Gastrocnemius medialis (tissue), 4 donors: ENCODE results near the gene TECPR2.

Source experiments
- POLR2A ChIP-seq, 2 donors: fragments of 450-650 bp; IDR thresholded peaks; one replicate each; pipeline ENCODE4 v1.6.1; 2017; ENCODE audit warnings: antibody characterized with exemption in 2 of 2, mild to moderate bottlenecking in 2 of 2, moderate library complexity in 2 of 2
- TF ChIP-seq, protein P1 (sequence below), 5 experiments: fragments of 450-650 bp in 3 of 5; fragments of 200-600 bp in 2 of 5; sonication (generic) in 2 of 5; IDR thresholded peaks in 4 of 5; conservative IDR thresholded peaks in 1 of 5; 1 replicate in 4 of 5; 2 replicates in 1 of 5; pipeline ENCODE4 v1.5.1; 2016 to 2019; ENCODE audit warnings: antibody characterized with exemption in 5 of 5, mild to moderate bottlenecking in 3 of 5, moderate library complexity in 3 of 5

GRCh38 chr14:102545461-102546265 lies 182.9 kb downstream of the TECPR2 start:
- TF ChIP-seq, protein P1, sequence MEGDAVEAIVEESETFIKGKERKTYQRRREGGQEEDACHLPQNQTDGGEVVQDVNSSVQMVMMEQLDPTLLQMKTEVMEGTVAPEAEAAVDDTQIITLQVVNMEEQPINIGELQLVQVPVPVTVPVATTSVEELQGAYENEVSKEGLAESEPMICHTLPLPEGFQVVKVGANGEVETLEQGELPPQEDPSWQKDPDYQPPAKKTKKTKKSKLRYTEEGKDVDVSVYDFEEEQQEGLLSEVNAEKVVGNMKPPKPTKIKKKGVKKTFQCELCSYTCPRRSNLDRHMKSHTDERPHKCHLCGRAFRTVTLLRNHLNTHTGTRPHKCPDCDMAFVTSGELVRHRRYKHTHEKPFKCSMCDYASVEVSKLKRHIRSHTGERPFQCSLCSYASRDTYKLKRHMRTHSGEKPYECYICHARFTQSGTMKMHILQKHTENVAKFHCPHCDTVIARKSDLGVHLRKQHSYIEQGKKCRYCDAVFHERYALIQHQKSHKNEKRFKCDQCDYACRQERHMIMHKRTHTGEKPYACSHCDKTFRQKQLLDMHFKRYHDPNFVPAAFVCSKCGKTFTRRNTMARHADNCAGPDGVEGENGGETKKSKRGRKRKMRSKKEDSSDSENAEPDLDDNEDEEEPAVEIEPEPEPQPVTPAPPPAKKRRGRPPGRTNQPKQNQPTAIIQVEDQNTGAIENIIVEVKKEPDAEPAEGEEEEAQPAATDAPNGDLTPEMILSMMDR (IDR thresholded peaks at IDR 0.05 in 4 of 5, conservative IDR thresholded peaks at IDR 0.05 in 1 of 5), result no peak
- no peak for TF ChIP-seq POLR2A (IDR thresholded peaks at IDR 0.05)
